WTC11 (cell line): ENCODE measurements around the gene ZNF277. TPM values are rescaled to one million over a fixed set of nuclear protein-coding genes. Genes with fewer than 3 reads are reported as not detected.

Source experiments
- ATAC-seq: fragments of 200-7000 bp; cut with Tn5 transposase; 2 replicates; pipeline ENCODE4 v1.10.0; 2021; ENCODE audit warnings: mild to moderate bottlenecking, moderate library complexity
- Bru-seq: library from RNA; stranded (reverse); fragments of 400-500 nt; gene quantifications from one replicate; lab custom pipeline; 2021; lab: Mats Ljungman, UMichigan
- CTCF ChIA-PET: fragments of 300-600 bp; sonication (Branson Sonifier 250); formaldehyde crosslinking; loops from one replicate; lab custom pipeline; 2021; ENCODE audit warnings: antibody characterized with exemption; lab: Charles Lee
- POLR2A ChIA-PET: fragments of 350-600 bp; sonication (Branson Sonifier 250); formaldehyde crosslinking; loops from one replicate; lab custom pipeline; 2021; ENCODE audit warnings: antibody characterized with exemption; lab: Charles Lee
- DNase-seq: peaks from one replicate; pipeline ENCODE4 v3.0.0; 2021; ENCODE audit warnings: low spot score
- H3K27ac Mint-ChIP-seq: 2 replicates; pipeline ENCODE4 v1.8.0; 2021; ENCODE audit warnings: mixed read lengths
- H3K27me3 Mint-ChIP-seq: 2 replicates; pipeline ENCODE4 v1.8.0; 2021; ENCODE audit warnings: low read depth, mild to moderate bottlenecking, moderate library complexity, mixed read lengths
- H3K36me3 Mint-ChIP-seq: 2 replicates; pipeline ENCODE4 v1.8.0; 2021; ENCODE audit warnings: mixed read lengths
- H3K4me1 Mint-ChIP-seq: 2 replicates; pipeline ENCODE4 v1.8.0; 2022; ENCODE audit warnings: mixed read lengths
- H3K4me3 Mint-ChIP-seq: 2 replicates; pipeline ENCODE4 v1.8.0; 2021; ENCODE audit warnings: mild to moderate bottlenecking, moderate library complexity, mixed read lengths
- H3K9me3 Mint-ChIP-seq: 2 replicates; pipeline ENCODE4 v1.8.0; 2021; ENCODE audit warnings: mixed read lengths
- CREM ChIP-seq: sonication (generic); formaldehyde crosslinking; IDR thresholded peaks from 2 replicates; pipeline ENCODE4 v1.8.1; 2022; ENCODE audit warnings: mild to moderate bottlenecking, missing genetic modification reagents, moderate library complexity
- ETV6 ChIP-seq: sonication (generic); formaldehyde crosslinking; IDR thresholded peaks from 2 replicates; pipeline ENCODE4 v1.8.1; 2022; ENCODE audit warnings: mild to moderate bottlenecking, missing genetic modification reagents
- FOXK1 ChIP-seq: sonication (generic); formaldehyde crosslinking; IDR thresholded peaks from 2 replicates; pipeline ENCODE4 v1.8.0; 2022; ENCODE audit warnings: mild to moderate bottlenecking, moderate library complexity, missing genetic modification reagents
- GABPB1 ChIP-seq: sonication (generic); formaldehyde crosslinking; IDR thresholded peaks from 2 replicates; pipeline ENCODE4 v1.8.1; 2023; ENCODE audit warnings: mild to moderate bottlenecking, missing genetic modification reagents
- JAZF1 ChIP-seq: fragments of 250-450 bp; sonication (Bioruptor Pico); IDR thresholded peaks from 2 replicates; pipeline ENCODE4 v1.9.0; 2021; ENCODE audit warnings: moderate library complexity, mild to moderate bottlenecking, inconsistent platforms
- MXD4 ChIP-seq: fragments of 250-450 bp; sonication (Bioruptor Pico); IDR thresholded peaks from 2 replicates; pipeline ENCODE4 v1.8.0; 2021; ENCODE audit warnings: mild to moderate bottlenecking, moderate library complexity, borderline replicate concordance
- NFYB ChIP-seq: sonication (generic); formaldehyde crosslinking; conservative IDR thresholded peaks from 2 replicates; pipeline ENCODE4 v1.8.0; 2022; ENCODE audit warnings: low read depth, missing genetic modification reagents
- OVOL2 ChIP-seq: fragments of 250-450 bp; sonication (Bioruptor Pico); IDR thresholded peaks from 2 replicates; pipeline ENCODE4 v1.9.0; 2021; ENCODE audit warnings: mild to moderate bottlenecking, borderline replicate concordance
- RELA ChIP-seq: sonication (generic); formaldehyde crosslinking; IDR thresholded peaks from 2 replicates; pipeline ENCODE4 v1.8.1; 2022; ENCODE audit warnings: missing genetic modification reagents, mild to moderate bottlenecking, borderline replicate concordance
- RORB ChIP-seq: fragments of 250-450 bp; sonication (Bioruptor Pico); IDR thresholded peaks from 2 replicates; pipeline ENCODE4 v1.9.0; 2021; ENCODE audit warnings: mild to moderate bottlenecking
- SMAD4 ChIP-seq: sonication (generic); formaldehyde crosslinking; IDR thresholded peaks from 2 replicates; pipeline ENCODE4 v1.8.0; 2022; ENCODE audit warnings: mild to moderate bottlenecking, missing genetic modification reagents
- TEAD1 ChIP-seq: sonication (generic); formaldehyde crosslinking; IDR thresholded peaks from 2 replicates; pipeline ENCODE4 v1.8.0; 2022; ENCODE audit warnings: mild to moderate bottlenecking, missing genetic modification reagents
- ZNF423 ChIP-seq: fragments of 250-450 bp; sonication (Bioruptor Pico); IDR thresholded peaks from 2 replicates; pipeline ENCODE4 v2.1.2; 2022; ENCODE audit warnings: mild to moderate bottlenecking, moderate library complexity
- long read RNA-seq, 3 experiments: library from RNA in 1 of 3; library from capped mRNA in 1 of 3; library from polyadenylated mRNA in 1 of 3; unstranded in 2 of 3; stranded (forward) in 1 of 3; transcript quantifications; one replicate each; pipeline ENCODE4 v2.0.0, GENCODE V29; 2021
- total RNA-seq: library from RNA; stranded (reverse); gene quantifications from 3 replicates; pipeline ENCODE4 v1.2.3, GENCODE V29; 2021
- TF ChIP-seq, protein P1 (sequence below): sonication (generic); formaldehyde crosslinking; IDR thresholded peaks from 2 replicates; pipeline ENCODE4 v1.8.1; 2023; ENCODE audit warnings: mild to moderate bottlenecking, missing genetic modification reagents, moderate library complexity
- TF ChIP-seq, protein P2 (sequence below): sonication (generic); formaldehyde crosslinking; IDR thresholded peaks from 2 replicates; pipeline ENCODE4 v1.8.0; 2023; ENCODE audit warnings: missing genetic modification reagents
- TF ChIP-seq, protein P3 (sequence below): sonication (generic); formaldehyde crosslinking; conservative IDR thresholded peaks from 2 replicates; pipeline ENCODE4 v1.8.1; 2023; ENCODE audit warnings: mild to moderate bottlenecking, low read depth, missing genetic modification reagents, moderate library complexity
- TF ChIP-seq, protein P4 (sequence below): sonication (generic); formaldehyde crosslinking; IDR thresholded peaks from 2 replicates; pipeline ENCODE4 v1.8.1; 2023; ENCODE audit warnings: mild to moderate bottlenecking, moderate library complexity, missing genetic modification reagents
- TF ChIP-seq, protein P5 (sequence below): fragments of 200-600 bp; IDR thresholded peaks from 2 replicates; pipeline ENCODE4 v1.8.0; 2022; ENCODE audit warnings: antibody characterized with exemption
- TF ChIP-seq, protein P6 (sequence below): sonication (generic); formaldehyde crosslinking; IDR thresholded peaks from 2 replicates; pipeline ENCODE4 v1.8.1; 2023; ENCODE audit warnings: mild to moderate bottlenecking, missing genetic modification reagents
- TF ChIP-seq, protein P7 (sequence below): sonication (generic); formaldehyde crosslinking; IDR thresholded peaks from 2 replicates; pipeline ENCODE4 v1.8.1; 2022; ENCODE audit warnings: missing genetic modification reagents, borderline replicate concordance

ZNF277 gene, protein sequence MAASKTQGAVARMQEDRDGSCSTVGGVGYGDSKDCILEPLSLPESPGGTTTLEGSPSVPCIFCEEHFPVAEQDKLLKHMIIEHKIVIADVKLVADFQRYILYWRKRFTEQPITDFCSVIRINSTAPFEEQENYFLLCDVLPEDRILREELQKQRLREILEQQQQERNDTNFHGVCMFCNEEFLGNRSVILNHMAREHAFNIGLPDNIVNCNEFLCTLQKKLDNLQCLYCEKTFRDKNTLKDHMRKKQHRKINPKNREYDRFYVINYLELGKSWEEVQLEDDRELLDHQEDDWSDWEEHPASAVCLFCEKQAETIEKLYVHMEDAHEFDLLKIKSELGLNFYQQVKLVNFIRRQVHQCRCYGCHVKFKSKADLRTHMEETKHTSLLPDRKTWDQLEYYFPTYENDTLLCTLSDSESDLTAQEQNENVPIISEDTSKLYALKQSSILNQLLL
- total RNA-seq, result 18.3 to 22.5 TPM (median 20.6 TPM) in 3 replicates
- percentile 81 among the genes with signal in this experiment for Bru-seq, nascent RNA
- long read RNA-seq, experiment 1, transcript ZNF277-201 (12 exons, 1,849 nt), result major isoform, 42 of 51 reads
- long read RNA-seq, experiment 1, partial matches to known transcripts, result 2 of 51 reads
- long read RNA-seq, experiment 1, other reads (novel, unspliced or antisense), result 6 of 51 reads
- long read RNA-seq, experiment 2, transcript ZNF277-201 (12 exons, 1,849 nt), result major isoform, 21 of 33 reads
- long read RNA-seq, experiment 2, partial matches to known transcripts, result 6 of 33 reads
- long read RNA-seq, experiment 2, other reads (novel, unspliced or antisense), result 6 of 33 reads
- long read RNA-seq, experiment 3, transcript ZNF277-201 (12 exons, 1,849 nt), result major isoform, 35 of 50 reads
- long read RNA-seq, experiment 3, partial matches to known transcripts, result 3 of 50 reads
- long read RNA-seq, experiment 3, other reads (novel, unspliced or antisense), result 6 of 50 reads

DNA sequence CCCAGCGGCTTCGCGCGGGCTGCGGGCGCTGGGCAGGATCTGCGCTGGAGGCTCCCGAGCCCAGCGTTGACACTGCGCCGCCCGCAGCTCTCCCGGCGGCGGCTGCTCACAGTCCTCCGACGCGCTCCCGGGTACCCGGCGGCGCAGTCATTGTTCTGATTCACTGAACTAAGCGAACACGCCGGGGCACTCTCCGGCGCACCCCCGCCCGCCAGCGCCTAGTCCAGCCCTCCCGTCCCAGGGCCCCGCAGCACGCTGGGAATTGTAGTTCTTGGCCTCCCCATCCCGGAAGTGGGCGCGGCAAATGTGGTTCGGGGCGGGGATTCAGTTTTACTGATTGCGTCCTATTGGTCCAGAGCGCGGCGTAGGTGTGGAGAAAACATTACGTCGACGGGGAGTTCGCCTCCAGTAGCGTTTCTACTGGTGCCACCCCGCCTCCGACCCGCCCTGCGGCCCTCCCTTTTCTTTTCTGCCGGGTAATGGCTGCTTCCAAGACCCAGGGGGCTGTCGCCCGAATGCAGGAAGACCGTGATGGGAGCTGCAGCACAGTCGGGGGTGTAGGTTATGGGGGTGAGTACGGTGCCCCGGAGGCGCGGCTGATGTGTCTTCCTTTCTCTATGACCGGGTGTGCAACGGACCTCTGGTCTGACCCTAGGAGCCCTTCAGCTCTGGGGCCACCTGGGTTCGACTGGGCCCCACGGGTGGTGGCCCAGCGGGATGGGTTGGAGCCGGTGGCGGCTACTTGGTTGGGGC lies at the start of gene ZNF277, which contains the start of gene DOCK4:
Gene ZNF277, plus strand, starts transcription at position 458 of the 753 bp plus-strand sequence. Its CDS starts 22 bp downstream, at position 480.
Gene DOCK4, minus strand, starts transcription at position 162 of the 753 bp plus-strand sequence. CDS start 261 bp downstream, outside the sequence.
- Mint-ChIP-seq H3K27me3 (no peaks in the 10 kb centered on the region), H3K9me3 (peaks cover 7% of the 10 kb centered on the region), H3K4me1 (peaks cover 41% of the 10 kb centered on the region), H3K27ac (peak within 1 kb of the TSS; percentile 63), H3K4me3 (peak within 1 kb of the TSS; percentile 89), H3K36me3 (no peaks in the 10 kb centered on the region)
- DNase-seq (peak; percentile 99), ATAC-seq (peak; percentile 88)
- CTCF ChIA-PET, result interaction anchor here (0.8 to 1.5 kb wide), 5 partner anchors 8 to 464 kb away, joined by 3 to 4 read pairs (median 3); no protein-coding TSS in a partner anchor
- POLR2A ChIA-PET, result interaction anchor here (1.1 to 3.6 kb wide), 5 partner anchors 9 to 244 kb away, joined by 3 to 18 read pairs (median 3); partner anchors contain the start of gene IFRD1
- TF ChIP-seq MXD4 (CRISPR knock-in tag) (no peak), OVOL2 (no peak), RORB (CRISPR knock-in tag) (no peak), RELA (CRISPR knock-in tag) (no peak), CREM (CRISPR knock-in tag) (peak; percentile 37; the same call in 1 of the 2 replicates), SMAD4 (CRISPR knock-in tag) (no peak), GABPB1 (CRISPR knock-in tag) (peak; percentile 57), JAZF1 (no peak), ZNF423 (CRISPR knock-in tag) (peak; percentile 78), ETV6 (CRISPR knock-in tag) (peak; percentile 73; the same call in 1 of the 2 replicates), NFYB (CRISPR knock-in tag) (peak; percentile 51; the same call in 1 of the 2 replicates), FOXK1 (CRISPR knock-in tag) (peak; percentile 26; the same call in 1 of the 2 replicates), TEAD1 (CRISPR knock-in tag) (0 out of 2 replicates have a peak, but pooled peaks have one; percentile 4)
- TF ChIP-seq, protein P1, sequence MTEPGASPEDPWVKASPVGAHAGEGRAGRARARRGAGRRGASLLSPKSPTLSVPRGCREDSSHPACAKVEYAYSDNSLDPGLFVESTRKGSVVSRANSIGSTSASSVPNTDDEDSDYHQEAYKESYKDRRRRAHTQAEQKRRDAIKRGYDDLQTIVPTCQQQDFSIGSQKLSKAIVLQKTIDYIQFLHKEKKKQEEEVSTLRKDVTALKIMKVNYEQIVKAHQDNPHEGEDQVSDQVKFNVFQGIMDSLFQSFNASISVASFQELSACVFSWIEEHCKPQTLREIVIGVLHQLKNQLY (CRISPR knock-in tag), result no peak
- TF ChIP-seq, protein P2, sequence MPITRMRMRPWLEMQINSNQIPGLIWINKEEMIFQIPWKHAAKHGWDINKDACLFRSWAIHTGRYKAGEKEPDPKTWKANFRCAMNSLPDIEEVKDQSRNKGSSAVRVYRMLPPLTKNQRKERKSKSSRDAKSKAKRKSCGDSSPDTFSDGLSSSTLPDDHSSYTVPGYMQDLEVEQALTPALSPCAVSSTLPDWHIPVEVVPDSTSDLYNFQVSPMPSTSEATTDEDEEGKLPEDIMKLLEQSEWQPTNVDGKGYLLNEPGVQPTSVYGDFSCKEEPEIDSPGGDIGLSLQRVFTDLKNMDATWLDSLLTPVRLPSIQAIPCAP (CRISPR knock-in tag), result no peak
- TF ChIP-seq, protein P3, sequence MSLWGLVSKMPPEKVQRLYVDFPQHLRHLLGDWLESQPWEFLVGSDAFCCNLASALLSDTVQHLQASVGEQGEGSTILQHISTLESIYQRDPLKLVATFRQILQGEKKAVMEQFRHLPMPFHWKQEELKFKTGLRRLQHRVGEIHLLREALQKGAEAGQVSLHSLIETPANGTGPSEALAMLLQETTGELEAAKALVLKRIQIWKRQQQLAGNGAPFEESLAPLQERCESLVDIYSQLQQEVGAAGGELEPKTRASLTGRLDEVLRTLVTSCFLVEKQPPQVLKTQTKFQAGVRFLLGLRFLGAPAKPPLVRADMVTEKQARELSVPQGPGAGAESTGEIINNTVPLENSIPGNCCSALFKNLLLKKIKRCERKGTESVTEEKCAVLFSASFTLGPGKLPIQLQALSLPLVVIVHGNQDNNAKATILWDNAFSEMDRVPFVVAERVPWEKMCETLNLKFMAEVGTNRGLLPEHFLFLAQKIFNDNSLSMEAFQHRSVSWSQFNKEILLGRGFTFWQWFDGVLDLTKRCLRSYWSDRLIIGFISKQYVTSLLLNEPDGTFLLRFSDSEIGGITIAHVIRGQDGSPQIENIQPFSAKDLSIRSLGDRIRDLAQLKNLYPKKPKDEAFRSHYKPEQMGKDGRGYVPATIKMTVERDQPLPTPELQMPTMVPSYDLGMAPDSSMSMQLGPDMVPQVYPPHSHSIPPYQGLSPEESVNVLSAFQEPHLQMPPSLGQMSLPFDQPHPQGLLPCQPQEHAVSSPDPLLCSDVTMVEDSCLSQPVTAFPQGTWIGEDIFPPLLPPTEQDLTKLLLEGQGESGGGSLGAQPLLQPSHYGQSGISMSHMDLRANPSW (CRISPR knock-in tag), result no peak
- TF ChIP-seq, protein P4, sequence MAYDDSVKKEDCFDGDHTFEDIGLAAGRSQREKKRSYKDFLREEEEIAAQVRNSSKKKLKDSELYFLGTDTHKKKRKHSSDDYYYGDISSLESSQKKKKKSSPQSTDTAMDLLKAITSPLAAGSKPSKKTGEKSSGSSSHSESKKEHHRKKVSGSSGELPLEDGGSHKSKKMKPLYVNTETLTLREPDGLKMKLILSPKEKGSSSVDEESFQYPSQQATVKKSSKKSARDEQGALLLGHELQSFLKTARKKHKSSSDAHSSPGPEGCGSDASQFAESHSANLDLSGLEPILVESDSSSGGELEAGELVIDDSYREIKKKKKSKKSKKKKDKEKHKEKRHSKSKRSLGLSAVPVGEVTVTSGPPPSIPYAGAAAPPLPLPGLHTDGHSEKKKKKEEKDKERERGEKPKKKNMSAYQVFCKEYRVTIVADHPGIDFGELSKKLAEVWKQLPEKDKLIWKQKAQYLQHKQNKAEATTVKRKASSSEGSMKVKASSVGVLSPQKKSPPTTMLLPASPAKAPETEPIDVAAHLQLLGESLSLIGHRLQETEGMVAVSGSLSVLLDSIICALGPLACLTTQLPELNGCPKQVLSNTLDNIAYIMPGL (CRISPR knock-in tag), result peak; percentile 84
- TF ChIP-seq, protein P5, sequence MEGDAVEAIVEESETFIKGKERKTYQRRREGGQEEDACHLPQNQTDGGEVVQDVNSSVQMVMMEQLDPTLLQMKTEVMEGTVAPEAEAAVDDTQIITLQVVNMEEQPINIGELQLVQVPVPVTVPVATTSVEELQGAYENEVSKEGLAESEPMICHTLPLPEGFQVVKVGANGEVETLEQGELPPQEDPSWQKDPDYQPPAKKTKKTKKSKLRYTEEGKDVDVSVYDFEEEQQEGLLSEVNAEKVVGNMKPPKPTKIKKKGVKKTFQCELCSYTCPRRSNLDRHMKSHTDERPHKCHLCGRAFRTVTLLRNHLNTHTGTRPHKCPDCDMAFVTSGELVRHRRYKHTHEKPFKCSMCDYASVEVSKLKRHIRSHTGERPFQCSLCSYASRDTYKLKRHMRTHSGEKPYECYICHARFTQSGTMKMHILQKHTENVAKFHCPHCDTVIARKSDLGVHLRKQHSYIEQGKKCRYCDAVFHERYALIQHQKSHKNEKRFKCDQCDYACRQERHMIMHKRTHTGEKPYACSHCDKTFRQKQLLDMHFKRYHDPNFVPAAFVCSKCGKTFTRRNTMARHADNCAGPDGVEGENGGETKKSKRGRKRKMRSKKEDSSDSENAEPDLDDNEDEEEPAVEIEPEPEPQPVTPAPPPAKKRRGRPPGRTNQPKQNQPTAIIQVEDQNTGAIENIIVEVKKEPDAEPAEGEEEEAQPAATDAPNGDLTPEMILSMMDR, result no peak
- TF ChIP-seq, protein P6, sequence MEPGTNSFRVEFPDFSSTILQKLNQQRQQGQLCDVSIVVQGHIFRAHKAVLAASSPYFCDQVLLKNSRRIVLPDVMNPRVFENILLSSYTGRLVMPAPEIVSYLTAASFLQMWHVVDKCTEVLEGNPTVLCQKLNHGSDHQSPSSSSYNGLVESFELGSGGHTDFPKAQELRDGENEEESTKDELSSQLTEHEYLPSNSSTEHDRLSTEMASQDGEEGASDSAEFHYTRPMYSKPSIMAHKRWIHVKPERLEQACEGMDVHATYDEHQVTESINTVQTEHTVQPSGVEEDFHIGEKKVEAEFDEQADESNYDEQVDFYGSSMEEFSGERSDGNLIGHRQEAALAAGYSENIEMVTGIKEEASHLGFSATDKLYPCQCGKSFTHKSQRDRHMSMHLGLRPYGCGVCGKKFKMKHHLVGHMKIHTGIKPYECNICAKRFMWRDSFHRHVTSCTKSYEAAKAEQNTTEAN (CRISPR knock-in tag), result peak; percentile 3; the same call in 1 of the 2 replicates
- TF ChIP-seq, protein P7, sequence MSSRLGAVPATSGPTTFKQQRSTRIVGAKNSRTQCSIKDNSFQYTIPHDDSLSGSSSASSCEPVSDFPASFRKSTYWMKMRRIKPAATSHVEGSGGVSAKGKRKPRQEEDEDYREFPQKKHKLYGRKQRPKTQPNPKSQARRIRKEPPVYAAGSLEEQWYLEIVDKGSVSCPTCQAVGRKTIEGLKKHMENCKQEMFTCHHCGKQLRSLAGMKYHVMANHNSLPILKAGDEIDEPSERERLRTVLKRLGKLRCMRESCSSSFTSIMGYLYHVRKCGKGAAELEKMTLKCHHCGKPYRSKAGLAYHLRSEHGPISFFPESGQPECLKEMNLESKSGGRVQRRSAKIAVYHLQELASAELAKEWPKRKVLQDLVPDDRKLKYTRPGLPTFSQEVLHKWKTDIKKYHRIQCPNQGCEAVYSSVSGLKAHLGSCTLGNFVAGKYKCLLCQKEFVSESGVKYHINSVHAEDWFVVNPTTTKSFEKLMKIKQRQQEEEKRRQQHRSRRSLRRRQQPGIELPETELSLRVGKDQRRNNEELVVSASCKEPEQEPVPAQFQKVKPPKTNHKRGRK, result no peak
